ENCODE data around the gene INTS1.
"Not testable (repeated sequence)": the region's sequence is repeated elsewhere in the genome, so short reads cannot be mapped to it uniquely, and the experiment has no call there.

The INTS1 gene

DNA sequence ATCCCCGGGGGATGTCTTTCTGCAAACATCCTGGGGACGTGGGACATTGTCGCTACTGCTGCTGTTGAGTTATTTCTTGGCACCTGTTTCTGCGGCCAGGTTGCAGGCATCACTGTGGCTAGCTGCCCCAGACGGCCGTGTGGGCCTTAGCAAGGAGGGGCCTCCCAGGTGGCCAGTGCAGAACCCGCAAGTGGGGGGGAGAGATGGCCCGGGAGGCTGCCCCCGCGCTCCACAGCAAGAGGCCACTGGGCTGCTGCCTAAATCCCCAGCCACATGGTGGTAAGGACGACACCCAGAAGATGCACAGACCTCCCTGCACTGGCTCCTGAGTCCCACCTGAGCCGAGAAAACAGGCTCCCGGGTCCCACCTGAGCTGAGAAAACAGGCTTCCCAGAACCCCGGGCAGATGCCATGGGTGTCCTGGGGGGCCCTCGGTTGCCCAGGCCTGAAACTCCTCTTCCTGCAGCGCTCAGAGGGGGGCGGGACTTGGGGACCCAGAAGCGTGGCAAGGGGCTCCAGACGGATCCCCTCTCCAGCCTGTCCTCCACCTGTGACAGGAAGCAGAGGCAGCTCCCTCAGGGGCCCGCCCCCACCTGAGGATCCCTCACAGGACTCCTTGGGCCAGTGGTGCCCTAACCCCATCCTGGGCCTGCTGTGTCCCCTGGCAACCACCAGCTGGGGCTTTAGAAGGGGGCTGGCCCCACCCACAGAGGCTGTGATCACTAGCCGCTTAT is 25.4 kb upstream of the INTS1 start:
- DNase-seq (ENCODE audit: low read depth): no peak

DNA sequence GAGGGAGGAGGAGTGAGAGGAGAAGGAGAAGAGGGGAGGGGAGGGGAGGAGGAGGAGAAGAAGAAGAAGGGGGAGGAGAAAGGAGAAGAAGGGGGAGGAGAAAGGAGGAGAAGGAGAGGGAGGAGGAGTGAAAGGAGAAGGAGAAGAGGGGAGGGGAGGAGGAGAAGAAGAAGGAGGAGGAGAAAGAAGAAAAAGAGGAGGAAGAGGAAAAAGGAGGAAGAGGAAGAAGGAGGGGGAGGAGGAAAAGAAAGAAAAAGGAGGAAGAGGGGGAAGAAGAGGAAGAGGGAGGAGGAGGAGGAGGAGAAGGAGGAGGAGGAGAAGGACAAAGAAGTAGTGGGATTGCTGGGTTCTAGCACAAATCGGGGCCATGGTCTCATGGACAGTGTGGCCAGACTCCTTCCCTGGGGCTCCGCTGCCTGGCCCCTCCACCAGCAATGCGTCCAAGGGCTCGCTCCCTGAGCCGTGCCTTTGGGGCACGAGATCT is 22.1 kb upstream of the INTS1 start:
- DNase-seq (ENCODE audit: low read depth): no peak

DNA sequence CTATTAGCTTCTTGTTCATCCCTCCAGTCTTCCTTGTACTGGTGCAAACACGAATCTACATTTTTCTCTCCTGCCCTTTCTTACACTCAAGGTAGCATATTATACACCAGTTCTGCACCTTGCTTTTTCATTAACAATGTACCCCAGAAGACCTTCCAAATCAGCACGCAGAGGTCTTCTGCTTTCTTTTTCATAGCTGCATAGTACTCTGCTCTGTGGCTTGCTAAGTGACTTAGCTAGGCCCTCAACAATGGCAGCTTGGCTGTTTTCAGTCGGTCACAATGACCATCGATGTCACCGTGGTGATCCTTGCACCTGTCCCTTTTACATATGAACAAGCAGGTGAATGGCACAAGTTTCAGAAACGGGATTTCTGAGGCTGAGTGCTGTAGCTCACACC is 21.2 kb upstream of the INTS1 start:
- DNase-seq (ENCODE audit: low read depth): no peak

DNA sequence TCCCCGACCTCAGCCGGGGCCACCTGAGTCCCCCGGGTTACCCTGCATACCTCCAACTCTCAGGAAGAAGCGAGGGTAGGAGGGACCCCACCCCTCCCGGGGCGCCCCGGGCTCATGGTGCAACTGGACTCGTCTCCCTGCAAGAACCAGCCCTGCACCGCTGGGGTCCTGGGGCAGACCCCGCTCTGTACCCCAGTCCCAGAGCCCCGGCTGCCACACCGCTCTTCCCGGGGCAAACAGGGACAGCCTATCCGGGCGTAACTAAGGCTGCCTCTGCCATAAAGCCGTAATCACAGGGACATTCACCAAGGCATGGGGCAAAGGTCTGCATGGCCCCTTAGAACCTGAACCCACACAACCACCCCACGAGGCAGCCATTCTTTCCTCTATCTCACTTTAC is 19.7 kb upstream of the INTS1 start:
- DNase-seq (ENCODE audit: low read depth): no peak

DNA sequence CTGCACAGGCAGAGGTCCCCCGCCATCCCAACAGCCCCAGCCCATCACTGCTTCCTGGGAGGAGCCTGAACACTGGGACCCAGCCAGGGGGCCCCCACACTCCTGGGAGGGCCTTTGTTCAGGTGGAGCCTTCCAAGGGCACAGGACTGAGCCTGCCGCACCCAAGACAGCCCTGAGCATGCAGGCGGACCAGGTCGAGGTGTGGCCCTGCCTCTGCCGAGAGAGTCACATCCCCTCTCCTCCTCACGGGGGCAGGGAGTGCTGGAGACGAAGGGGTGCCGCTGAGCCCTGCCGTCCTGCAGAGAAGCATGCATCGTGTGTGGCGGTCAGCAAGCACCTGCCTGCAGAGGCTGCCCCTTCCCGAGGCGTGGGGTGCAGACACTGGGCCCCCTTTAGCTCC is 19.0 kb upstream of the INTS1 start:
- no peak for DNase-seq (ENCODE audit: low read depth)

DNA sequence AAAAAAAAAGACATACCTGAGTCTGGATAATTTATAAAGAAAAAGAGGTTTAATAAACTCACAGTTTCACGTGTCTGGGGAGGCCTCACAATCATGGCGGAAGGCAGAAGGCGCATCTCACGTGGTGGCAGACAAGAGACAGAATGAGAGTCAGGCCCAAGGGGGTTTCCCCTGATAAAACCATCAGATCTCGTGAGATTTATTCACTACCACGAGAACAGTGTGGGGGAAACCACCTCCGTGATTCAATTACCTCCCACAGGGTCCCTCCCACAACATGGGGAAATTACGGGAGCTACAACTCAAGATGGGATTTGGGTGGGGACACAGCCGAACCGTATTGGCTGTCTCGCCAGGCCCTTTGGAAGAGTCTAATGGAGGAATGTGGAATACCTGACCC is 17.3 kb upstream of the INTS1 start:
- DNase-seq (ENCODE audit: low read depth): no peak

DNA sequence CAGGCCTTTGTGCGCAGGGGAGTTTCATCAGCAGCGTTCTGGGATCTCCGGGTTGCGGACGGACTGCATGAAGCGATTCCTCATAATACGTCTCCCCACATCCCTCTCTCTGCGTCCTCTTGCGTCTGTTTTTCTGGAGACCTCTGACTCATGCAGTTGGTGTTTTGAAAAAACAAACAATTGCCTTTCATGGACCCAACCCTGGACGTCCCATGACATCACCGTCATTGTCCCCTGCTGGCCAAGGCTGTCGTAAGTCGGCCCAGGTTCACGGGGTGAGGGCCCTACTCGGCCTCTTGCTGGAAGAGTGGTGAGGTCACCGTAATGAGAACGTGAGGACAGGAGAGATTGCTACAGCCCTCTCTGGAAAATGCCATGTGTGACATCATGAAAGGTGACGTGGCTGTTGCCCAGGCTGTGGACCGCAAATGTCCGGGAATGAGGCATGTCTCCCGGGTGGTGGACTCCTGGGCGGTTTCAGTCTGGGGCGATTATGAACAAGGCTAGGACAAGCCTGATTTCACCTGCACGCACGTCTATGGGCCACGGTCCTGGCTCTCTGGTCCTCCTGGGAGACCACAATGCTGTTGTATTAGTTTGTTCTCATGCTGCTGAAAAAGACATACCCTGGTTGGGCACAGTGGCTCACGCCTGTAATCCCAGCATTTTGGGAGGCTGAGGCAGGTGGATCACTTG is 16.5 kb upstream of the INTS1 start:
- DNase-seq (ENCODE audit: low read depth): no peak

DNA sequence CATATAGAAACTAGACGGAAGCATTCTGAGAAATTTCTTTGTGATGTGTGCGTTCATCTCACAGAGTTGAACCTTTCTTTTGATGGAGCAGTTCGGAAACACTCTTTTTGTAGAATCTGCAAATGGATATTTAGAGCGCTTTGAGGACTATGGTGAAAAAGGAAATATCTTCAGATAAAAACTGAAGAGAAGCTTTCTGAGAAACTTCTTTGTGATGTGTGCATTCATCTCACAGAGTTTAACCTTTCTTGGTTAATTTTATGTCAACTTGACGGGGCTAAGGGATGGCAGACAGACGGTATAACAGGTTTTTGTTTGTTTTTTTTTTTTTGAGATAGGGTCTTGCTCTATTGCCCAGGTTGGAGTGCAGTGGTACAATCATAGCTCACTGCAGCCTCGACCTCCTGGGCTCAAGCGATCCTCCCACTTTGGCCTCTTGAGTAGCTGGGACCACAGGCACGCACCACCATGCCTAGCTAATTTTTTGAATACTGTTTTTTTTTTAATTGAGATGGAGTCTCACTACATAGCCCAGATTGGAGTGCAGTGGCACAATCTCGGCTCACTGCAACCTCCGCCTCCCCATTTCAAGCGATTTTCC is 15.2 kb upstream of the INTS1 start:
- DNase-seq (ENCODE audit: low read depth): not testable (repeated sequence)

DNA sequence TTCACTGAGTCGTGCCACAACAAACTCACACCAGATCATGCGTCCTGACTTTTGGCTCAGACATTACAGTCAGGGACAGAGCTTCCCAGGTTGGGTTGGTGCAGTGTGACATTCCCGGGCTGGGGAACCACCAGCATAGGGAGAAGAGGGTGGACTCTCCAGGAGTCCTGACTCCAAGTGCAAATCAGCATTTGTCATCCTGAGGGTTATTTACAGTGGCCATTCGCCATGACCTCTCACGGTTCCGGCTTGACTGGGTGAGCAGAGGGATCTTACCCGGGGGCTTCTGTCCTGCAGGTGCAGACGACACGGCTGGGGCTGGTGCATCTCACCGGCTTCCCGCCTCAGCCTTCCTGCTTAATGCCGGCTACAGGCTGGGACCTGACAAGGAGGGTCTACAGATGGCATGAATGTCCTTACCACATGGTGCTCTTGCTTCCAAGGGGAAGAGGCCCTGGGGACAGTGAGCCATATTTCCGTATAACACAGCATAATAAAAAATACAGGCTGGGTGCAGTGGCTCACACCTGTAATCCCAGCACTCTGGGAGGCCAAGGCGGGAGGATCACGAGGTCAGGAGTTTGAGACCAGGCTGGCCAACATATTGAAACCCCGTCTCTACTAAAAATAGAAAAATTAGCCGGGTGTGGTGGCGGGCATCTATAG is 12.5 kb upstream of the INTS1 start:
- no peak for DNase-seq (ENCODE audit: low read depth)

DNA sequence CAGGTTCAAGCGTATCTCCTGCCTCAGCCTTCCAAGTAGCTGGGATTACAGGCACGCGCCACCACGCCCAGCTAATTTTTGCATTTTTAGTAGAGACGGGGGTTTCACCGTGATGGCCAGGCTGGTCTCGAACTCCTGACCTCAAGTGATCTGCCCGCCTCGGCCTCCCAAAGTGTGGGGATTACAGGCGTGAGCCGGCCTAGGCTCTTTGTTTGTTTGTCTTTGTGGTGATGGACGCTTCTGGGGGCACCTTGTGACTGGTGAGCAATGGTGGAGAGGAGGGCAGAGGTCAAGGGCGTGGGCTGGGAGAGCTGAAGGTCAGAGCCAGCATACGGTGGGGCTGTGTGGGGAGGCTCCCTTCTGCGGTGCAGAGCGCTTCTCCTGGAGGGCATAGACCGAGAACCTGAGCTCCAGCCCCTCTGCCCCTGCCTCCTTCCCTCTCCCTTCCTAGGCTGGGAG is 11.3 kb upstream of the INTS1 start:
- not testable (repeated sequence) for DNase-seq (ENCODE audit: low read depth)

DNA sequence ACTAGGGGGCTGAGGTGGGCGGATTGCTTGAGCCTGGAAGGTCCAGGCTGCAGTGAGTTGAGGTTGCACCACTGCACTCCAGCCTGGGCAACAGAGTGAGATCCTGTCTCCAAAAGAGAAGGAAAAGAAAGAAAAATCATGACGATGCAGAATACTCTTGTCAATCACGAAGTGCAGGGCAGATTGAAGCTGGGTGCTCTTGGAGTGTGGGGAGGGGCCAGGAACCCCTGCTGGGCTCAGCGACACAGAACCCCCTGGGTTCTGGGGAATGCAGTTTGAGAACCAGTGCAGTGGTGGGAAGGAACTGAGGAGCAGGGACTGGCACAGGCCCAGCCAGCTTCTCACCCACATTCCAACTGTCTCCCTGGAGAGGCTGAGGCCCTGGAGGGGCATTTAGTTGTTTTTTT is 10.8 kb upstream of the INTS1 start:
- no peak for DNase-seq (ENCODE audit: low read depth)

DNA sequence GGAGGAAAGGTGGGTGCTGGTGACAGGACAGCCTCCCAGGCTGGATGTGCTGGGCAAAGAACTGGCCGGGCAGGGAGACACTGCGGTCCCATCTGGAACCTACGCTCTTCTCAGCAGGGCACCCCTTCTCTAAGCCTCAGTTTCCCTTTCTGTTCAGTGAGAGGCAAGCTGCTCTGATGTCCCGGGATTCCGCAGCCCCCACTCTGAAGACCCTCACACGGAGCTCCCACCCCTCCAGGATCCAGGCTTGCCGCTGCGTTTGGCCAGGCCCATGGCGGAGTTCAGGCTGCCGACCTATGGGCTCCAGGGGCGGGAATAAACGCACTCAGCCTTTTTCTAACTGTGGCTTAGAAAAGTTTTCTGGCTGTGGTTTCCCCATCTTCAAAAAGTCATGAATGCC is 10.2 kb upstream of the INTS1 start:
- no peak for DNase-seq (ENCODE audit: low read depth)

DNA sequence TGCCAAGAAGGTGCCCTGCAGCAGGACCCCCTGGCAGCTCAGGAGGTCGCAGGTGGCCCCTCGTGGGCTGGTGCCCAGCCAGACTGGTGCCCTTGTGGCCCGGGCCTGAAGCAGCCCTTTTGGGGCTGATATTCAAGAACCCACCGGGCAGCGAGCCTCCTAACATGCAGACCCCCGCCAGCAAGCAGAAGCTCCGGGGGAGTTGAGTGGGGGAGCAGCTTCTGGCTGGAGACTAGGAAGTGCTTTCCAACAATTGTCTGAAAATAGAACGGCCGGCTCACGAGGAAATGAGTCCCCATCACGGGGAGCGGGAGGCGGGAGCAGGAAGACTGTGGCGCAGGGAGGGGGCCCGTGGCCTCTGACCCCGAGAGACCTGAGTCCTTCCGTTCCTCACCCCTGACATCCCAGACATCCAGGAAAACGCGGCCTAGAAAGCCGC is 9.5 kb upstream of the INTS1 start:
- no peak for DNase-seq (ENCODE audit: low read depth)

DNA sequence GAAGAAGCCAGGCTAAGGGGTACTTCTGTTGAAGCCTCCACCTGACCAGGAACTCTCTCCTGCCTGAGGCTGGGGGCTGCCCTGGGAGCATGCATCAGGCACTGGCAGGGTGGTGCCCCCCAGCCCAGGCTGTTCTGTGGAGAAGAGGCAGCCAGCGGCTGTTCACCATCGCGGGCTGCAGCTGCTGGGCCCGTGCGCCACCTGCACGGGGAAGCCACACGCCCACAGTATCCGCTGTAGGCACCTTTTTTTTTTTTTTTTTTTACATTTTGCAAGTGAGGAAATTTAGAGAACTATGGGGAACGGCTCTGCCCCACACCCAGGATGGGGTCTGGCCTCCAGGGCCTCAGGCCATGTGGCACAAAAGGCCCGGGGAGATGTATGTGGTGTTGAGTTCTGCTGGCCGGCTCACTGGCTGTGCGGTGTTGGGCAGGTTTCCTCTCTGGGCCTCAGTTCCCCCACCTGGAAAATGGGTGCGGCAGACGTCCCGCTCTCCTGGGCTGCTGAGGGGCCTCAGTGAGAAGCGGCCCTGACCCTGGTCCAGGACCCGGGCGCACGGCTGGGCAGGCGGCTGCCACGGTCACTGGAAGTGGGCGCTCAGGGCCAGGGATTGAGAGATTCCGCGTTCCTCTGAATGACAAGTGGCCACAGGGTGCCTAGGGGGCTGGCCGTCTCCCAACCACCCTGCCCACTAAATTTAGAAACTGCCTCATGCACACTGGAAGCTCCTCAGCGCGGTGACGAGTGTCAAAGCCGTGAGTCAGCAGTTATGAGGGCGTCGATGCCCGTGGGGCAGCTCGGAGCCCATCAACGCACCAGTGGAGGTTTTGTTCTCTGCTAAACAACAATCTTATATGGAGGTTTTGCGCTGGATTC is 8.8 kb upstream of the INTS1 start:
- DNase-seq (ENCODE audit: low read depth): peak; percentile 41

DNA sequence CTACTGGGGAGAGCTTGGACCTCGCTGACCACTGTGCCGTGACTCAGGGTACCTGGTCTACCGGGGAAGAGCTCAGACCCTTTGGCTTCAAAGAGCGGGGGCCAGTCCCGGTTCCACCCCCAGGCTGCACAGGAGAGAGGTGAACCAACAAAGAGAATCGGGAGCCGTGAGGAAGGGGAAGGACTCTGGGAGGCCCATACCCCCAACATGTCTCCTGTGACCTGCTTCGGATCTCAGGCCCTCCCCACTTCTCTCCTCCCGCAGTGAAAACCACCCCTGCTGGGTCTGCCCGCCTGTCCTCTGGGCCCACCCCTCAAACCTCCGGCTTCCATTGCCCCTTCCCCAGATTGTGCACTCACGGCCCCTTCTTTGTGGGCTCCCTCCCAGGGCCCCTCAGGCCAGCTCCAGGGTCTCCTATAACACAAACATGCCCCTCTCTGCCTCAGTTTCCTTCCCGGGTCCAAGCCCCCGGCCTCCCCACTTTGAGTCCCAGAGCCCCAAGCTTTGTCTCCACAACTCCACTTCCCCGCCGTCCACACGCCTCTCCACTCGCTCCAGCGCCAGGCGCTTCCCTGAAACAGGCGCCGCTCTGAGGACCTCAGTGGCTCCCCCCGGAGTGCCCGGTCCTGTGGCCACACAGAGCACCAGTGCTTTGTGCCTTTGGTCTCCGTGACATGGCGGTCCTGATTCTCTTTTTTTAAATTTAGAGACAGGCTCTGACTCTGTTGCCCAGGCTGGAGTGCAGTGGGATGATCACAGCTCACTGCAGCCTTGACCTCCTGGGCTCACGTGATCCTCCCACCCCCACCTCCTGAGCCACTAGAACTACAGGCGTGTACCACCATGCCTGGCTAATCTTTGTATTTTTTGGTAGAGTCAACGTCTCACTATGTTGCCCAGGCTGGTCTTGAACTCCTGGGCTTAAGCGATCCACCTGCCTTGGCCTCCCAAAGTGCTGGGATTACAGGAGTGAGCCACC is 7.5 kb upstream of the INTS1 start:
- no peak for DNase-seq (ENCODE audit: low read depth)

DNA sequence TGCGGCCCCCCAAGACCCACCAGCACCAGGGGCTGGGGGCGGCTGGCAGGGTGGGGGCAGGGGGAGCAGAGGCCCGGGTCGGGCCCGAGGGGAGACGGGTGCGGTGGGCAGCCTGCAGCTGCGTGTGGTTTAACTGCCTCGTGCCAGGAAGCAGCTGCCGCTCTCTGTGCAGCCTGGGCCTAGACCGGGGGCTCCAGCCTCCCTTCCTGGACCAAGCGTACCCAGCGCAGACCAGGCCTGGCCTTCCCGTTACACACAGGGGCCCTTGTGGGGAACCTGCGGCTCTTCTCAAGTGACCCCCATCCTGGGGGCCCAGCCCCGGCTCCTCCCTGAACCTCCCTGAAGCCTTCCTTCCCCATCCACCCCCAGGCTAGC is 6.6 kb upstream of the INTS1 start:
- DNase-seq (ENCODE audit: low read depth): no peak

DNA sequence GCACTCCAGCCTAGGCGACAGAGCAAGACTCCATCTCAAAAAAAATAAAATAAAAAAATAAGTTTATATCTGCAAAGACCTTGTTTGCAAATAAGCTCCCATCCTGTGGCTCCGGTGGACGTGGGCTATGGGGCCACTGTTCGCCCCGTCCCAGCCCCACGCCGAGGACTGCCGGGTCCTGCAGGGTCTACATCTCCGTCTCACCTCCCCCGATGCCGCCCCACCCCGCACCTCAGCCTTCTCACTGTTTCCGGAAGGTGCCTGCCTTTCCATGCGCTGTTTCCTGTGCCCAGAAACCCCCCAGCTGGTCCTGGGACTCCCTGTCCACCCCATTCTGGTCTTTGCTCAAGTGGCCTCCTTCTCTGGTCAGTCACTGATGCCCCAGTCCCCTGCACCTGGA is 5.0 kb upstream of the INTS1 start:
- DNase-seq (ENCODE audit: low read depth): no peak

DNA sequence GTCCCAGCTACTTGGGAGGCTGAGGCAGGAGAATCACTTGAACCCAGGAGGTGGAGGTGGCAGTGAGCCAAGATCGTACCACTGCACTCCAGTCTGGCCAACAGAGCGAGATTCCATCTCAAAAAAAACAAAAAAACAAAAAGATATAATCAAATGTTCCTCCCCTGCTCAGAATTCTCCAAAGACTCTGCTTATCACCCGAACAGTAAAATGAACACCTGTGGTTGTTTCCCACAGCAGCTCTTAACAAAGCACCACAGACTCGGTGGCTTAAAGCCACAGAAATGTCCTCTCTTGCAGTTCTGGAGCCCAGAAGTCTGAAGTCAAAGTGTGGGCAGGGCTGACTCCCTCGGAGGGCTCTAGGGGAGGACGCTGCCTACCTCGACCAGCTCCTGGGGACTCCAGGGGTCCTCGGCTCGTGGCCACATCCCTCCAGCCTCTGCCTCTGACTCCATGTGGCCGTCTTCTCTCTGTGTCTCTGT is 4.1 kb upstream of the INTS1 start:
- no peak for DNase-seq (ENCODE audit: low read depth)

DNA sequence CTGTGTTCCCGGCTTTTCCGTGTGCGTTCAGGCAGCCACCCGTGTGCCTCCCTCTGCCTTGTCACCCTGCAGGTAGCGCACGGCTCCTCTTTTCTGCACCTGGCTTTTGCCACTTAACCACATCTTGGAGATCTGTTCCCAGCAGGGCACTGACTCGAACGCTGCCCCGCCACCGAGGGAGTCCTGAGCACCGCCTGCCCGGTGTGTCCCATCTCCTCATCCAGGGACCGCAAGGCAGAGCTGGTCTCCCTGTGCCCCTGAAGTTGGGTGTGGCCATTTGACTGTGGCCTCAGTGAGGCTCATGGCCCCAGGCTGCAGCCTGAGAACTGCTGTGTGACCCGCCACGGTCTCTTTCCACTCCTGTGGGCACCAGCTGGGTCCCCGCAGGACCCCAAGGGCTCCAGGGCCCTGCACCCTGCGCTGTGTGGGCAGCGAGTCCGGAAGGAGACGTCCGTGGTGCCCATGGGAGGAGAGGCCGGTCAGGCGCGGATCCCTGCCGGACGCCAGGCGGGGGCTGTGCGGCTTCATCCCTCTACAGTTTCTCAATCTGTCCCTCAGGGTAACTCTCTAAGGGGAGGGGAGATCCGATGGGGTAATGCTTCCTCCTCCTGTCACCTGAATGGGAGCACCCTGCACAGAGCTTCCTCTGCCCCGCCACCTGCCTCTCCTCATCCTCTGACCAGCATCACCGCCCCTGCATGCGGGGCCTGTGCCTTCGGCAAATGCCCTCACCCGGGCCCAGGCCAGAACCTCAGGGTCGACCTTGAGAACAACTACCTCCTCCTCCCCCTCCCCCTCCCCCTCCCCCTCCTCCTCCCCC is 1.8 kb upstream of the INTS1 start:
- DNase-seq (ENCODE audit: low read depth): no peak
